BLaER1 treated with 17β-estradiol and CSF1 and Interleukin-3, amounts not matched to agents 10 nM and 100 nM (cell line): Measurements from ENCODE around the gene GJE1.

Experiments
- H3K27ac ChIP-seq, 11 experiments: shearing (Covaris generic); formaldehyde crosslinking; 2 replicates each; pipeline ENCODE4 v1.8.1; 2022
- H3K27me3 ChIP-seq, 11 experiments: shearing (Covaris generic); formaldehyde crosslinking; 2 replicates each; pipeline ENCODE4 v1.8.1; 2022
- H3K36me3 ChIP-seq, 11 experiments: shearing (Covaris generic); formaldehyde crosslinking; 2 replicates each; pipeline ENCODE4 v1.8.1; 2022
- H3K4me1 ChIP-seq, 10 experiments: shearing (Covaris generic); formaldehyde crosslinking; 2 replicates each; pipeline ENCODE4 v1.8.1; 2022
- H3K4me2 ChIP-seq, 11 experiments: shearing (Covaris generic); formaldehyde crosslinking; 2 replicates each; pipeline ENCODE4 v1.8.1; 2022
- H3K4me3 ChIP-seq, 10 experiments: shearing (Covaris generic); formaldehyde crosslinking; 2 replicates each; pipeline ENCODE4 v1.8.1; 2022
- H3K9ac ChIP-seq, 11 experiments: shearing (Covaris generic); formaldehyde crosslinking; 2 replicates each; pipeline ENCODE4 v1.8.1; 2022
- H3K9me3 ChIP-seq, 11 experiments: shearing (Covaris generic); formaldehyde crosslinking; replicated peaks in 1 of 11; 2 replicates each; pipeline ENCODE4 v1.8.1; 2022
- H4K20me1 ChIP-seq, 11 experiments: shearing (Covaris generic); formaldehyde crosslinking; 2 replicates each; pipeline ENCODE4 v1.8.1; 2022
- Cebpa-rat ChIP-seq, 11 experiments: shearing (Covaris generic); IDR thresholded peaks; 2 replicates each; pipeline ENCODE4 v1.8.1; 2022

GJE1 gene

GRCh38 chr6:142174703-142175102 is 42.0 kb downstream of the GJE1 start:
- no peak overlapping the region for H3K4me3 ChIP-seq
- H3K9ac ChIP-seq = no peak overlapping the region
- peaks cover 0 to 6% (median 0%) of the 10 kb centered on the region in 11 experiments; a peak in 6 of 22 replicates for H4K20me1 ChIP-seq
- no peaks in the 10 kb centered on the region for H3K4me1 ChIP-seq
- H3K4me2 ChIP-seq = no peak overlapping the region
- TF ChIP-seq Cebpa-rat (IDR thresholded peaks at IDR 0.05) = no peak
- peaks cover 80 to 98% (median 93%) of the 10 kb centered on the region in 11 experiments for H3K36me3 ChIP-seq
- peaks cover 18 to 27% (median 22%) of the 10 kb centered on the region in 11 experiments for H3K9me3 ChIP-seq
- no peaks in the 10 kb centered on the region for H3K27me3 ChIP-seq
- no peak overlapping the region for H3K27ac ChIP-seq

- peaks cover 55 to 87% (median 68%) of the 10 kb centered on the region in 11 experiments for H3K36me3 ChIP-seq
Measured at GRCh38 chr6:142178129-142178528, 45.4 kb downstream of the GJE1 start.

GRCh38 chr6:142182004-142182403 is 49.3 kb downstream of the GJE1 start:
- H3K36me3 ChIP-seq = peaks cover 25 to 62% (median 34%) of the 10 kb centered on the region in 11 experiments
- no peaks in the 10 kb centered on the region for H3K27me3 ChIP-seq
- peaks cover 0 to 15% (median 0%) of the 10 kb centered on the region in 10 experiments; a peak in 3 of 20 replicates for H3K4me1 ChIP-seq
- H3K9ac ChIP-seq = no peak overlapping the region
- H3K4me3 ChIP-seq = no peak overlapping the region
- H4K20me1 ChIP-seq = peaks cover 0 to 27% (median 0%) of the 10 kb centered on the region in 11 experiments; a peak in 2 of 22 replicates
- H3K27ac ChIP-seq = no peak overlapping the region
- peaks cover 13 to 19% (median 14%) of the 10 kb centered on the region in 11 experiments for H3K9me3 ChIP-seq
- TF ChIP-seq Cebpa-rat (IDR thresholded peaks at IDR 0.05) = no peak
- no peak overlapping the region for H3K4me2 ChIP-seq

More at GRCh38 chr6:142178129-142178528, 45.4 kb downstream of the GJE1 start:
- Histone ChIP-seq H3K9ac (no peak overlapping the region), H4K20me1 (peaks cover 0 to 18% (median 0%) of the 10 kb centered on the region in 11 experiments; a peak in 7 of 22 replicates), H3K27me3 (no peaks in the 10 kb centered on the region), H3K4me2 (no peak overlapping the region), H3K4me1 (peaks cover 0 to 6% (median 0%) of the 10 kb centered on the region in 10 experiments; a peak in 3 of 20 replicates), H3K27ac (no peak overlapping the region), H3K9me3 (peaks cover 18 to 27% (median 22%) of the 10 kb centered on the region in 11 experiments), H3K4me3 (no peak overlapping the region)
- TF ChIP-seq Cebpa-rat (IDR thresholded peaks at IDR 0.05) = no peak

GRCh38 chr6:142183351-142183750 is 50.6 kb downstream of the GJE1 start:
- Histone ChIP-seq H3K9ac (no peak overlapping the region), H4K20me1 (peaks cover 0 to 27% (median 0%) of the 10 kb centered on the region in 11 experiments; a peak in 3 of 22 replicates), H3K4me3 (no peak overlapping the region), H3K27ac (no peak overlapping the region), H3K4me1 (peaks cover 0 to 15% (median 0%) of the 10 kb centered on the region in 10 experiments; a peak in 3 of 20 replicates), H3K4me2 (peak overlapping the region in 2 of 11 experiments; percentile 5 to 27; a peak in 2 of 22 replicates), H3K9me3 (peaks cover 0 to 5% (median under 1%) of the 10 kb centered on the region in 11 experiments; a peak in 13 of 22 replicates), H3K27me3 (no peaks in the 10 kb centered on the region), H3K36me3 (peaks cover 11 to 62% (median 25%) of the 10 kb centered on the region in 11 experiments; a peak in 20 of 22 replicates)
- no peak for TF ChIP-seq Cebpa-rat (IDR thresholded peaks at IDR 0.05)

GRCh38 chr6:142184307-142184706 is 51.6 kb downstream of the GJE1 start:
- H3K27me3 ChIP-seq = no peaks in the 10 kb centered on the region
- H3K4me3 ChIP-seq = no peak overlapping the region
- peaks cover 17 to 63% (median 24%) of the 10 kb centered on the region in 11 experiments for H3K36me3 ChIP-seq
- H4K20me1 ChIP-seq = peaks cover 0 to 32% (median 0%) of the 10 kb centered on the region in 11 experiments; a peak in 3 of 22 replicates
- no peaks in the 10 kb centered on the region for H3K9me3 ChIP-seq
- peaks cover 0 to 15% (median 0%) of the 10 kb centered on the region in 10 experiments; a peak in 3 of 20 replicates for H3K4me1 ChIP-seq
- H3K9ac ChIP-seq = no peak overlapping the region
- no peak for TF ChIP-seq Cebpa-rat (IDR thresholded peaks at IDR 0.05)
- no peak overlapping the region for H3K4me2 ChIP-seq
- no peak overlapping the region for H3K27ac ChIP-seq
